Activated CD4-positive, CD25-positive, alpha-beta regulatory T cell (primary cell): ENCODE results near the gene ADGRV1.
"Not testable (repeated sequence)": the region's sequence is repeated elsewhere in the genome, so short reads cannot be mapped to it uniquely, and the experiment has no call there.

ENCODE experiments used
- DNase-seq, 4 experiments: peaks; one replicate each; lab custom pipeline; 2025; lab: John Stamatoyannopoulos, UW

Gene ADGRV1

DNA sequence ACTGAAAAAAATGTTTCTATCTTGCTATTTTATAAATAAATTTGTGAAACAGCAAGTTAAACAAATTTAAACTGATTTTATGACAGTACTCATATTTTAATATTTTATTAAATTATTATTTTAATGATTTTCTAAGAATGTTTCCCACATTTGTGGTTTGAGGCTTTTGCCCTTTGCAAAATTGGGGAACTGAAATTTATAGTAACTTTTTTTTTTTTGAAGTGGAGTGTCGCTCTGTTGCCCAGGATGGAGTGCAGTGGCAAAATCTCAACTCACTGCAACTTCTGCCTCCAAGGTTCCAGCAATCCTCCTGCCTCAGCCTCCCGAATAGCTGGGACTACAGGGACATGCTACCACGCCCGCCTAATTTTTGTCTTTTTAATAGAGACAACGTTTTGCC lies 7.2 kb upstream of the ADGRV1 start:
- no peak for DNase-seq

DNA sequence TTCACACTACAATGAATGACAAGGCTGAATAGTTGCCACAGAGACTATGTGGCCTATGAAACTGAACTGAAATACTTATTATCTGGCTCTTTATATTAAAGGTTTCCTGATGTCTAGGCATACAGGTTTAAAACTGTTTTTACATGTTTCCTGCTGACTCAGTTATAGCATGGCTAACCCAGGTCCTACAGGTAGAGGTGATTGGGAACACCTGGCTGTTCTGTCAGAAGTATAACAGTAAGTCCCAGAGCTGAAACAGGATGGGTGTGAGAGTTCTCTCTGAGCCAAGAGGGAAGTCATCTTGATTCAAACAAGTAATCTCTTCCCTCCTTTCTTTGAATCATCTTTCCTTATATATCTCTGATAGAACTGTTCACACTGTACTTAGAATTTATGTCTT lies 4.9 kb upstream of the ADGRV1 start:
- no peak for DNase-seq

DNA sequence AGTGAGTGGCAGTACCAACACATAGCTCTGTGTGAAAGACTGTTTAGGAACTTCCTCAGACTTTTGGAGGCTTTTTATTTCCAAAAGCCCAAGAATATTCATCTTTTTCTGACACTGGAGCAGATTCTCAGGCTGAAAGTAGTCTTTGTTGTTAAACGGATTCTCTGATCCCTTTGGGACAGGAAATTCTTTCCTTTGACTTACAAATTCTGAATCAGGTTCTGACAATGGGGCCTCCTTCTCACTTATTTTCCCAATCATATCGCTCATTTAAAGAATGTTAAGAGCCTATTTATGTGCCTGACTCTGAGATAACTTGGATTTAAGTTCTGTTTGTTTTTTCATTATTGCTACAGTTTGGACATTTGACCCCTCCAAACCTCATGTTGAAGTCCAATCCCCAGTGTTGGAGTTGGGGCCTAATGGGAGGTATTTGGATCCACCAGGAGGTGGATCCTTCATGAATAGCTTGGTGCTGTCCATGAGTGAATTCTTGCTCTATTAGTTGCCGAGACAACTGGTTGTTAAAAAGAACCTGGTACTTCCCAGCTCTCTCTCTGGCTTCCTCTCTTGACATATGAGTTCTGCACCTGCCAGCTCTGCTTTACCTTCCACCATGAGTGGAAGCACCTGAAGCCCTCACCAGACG lies 4.1 kb upstream of the ADGRV1 start:
- no peak for DNase-seq

DNA sequence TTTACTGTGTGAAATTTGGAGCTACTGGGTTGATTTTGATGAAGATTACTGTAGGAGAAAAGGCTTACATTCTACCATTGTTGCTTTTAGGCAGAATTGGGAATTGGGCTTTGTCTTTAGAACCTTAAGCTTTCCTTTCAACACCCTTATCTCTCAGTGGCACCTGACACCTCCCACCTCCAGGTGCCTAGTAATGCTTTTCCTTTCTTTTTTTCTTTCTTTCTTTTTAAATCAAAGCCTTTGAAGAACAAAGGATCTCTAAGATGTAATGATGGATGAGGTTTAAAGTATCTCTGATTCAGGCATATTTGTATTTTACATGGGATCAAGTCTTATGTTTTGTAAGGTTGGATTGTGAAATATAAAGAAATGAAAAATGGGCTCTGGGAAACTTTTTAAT lies 2.9 kb upstream of the ADGRV1 start:
- no peak for DNase-seq

DNA sequence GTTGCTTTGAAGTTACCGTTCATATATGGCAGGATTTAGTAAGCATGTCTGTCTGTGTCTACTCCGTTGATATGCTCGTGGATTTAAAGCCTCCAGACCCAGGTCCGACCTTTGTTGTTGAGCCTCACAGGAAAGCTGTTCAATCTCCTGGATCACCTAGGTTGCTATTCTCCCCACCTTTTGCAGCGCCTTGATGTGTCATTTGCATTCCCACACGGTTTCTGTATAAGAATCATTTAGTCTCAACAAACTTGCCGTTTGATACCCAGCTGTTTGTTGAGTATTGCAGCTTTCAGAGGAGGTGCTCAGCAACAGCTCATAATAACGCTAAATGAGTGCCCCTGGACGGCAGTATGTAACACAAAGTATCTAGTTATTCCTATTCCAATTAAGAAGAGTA lies 1.2 kb upstream of the ADGRV1 start:
- no peak for DNase-seq

DNA sequence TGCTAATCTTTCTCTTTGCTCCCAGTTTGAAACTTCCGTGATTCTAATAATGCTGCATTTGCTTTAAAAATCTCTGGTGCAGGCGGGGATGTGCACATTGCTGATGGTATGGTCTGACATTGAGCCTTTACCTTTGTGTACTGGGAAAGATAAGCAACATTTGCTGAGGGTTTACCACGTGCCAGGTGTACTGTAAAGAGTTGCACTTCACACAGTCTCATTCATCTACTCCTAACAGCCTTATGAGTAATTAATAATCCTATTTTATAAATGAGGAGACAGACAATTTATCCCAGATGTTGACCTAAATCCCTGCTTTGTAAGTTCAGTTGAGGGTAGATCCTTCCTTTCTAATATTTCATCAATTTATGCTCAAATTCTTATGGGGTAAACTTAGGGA lies 726 bp upstream of the ADGRV1 start:
- no peak for DNase-seq

DNA sequence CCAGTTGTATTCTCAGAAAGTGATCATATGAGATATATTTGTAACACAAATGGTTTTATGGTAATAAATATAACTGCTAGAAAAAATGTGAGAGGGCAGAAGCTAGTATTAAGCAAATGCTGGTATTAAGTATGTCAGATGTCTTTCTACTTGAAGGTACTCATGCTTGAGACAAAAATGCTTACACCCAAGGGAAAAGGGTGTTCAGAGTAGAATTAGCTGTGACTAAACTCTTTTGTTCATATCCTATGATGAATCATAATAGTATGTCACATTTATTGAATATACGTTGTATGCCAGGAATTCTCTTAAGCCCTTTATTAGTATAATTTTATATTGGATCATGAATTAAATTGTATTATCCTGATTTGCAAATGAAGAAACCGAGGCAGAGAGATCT lies 2.2 kb downstream of the ADGRV1 start:
- no peak for DNase-seq

DNA sequence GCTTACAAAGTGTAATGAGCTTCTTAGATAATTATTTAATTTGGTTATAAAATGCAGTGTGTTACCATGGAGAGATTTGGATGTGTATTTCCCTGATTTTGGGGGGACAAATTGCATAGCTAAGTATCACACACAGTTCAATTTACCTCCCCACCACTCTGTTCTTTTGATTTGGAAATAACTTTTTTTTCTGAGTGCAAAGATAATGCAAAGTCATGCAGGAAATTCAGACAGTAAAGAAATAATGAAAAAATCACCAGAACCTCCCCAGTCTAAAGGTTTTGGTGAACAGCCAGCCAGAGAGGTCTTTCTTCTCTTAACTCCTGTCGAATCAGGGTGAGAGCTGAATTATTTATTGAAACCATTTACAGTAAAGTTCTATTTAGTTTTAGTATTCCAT lies 3.2 kb downstream of the ADGRV1 start:
- DNase-seq, result no peak

DNA sequence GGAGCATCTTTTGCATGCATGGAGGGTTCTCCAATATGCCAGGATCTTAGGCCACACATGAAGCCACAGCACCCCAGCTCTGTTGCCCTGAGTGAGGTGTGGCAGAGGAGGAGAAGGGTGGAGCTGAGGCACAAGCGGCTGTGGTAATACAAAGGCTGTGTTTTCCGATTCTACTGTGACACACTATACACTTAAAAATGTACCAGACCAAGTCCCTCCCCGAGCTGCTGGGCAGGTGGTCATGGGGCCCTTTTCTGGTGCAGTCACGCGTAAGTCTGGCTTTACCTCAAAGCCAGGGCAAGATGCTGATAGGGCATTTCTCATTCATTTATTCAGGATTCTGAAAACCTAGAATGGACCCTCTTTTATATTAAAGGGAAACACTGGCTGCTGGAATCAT lies 3.7 kb downstream of the ADGRV1 start:
- DNase-seq, result no peak

DNA sequence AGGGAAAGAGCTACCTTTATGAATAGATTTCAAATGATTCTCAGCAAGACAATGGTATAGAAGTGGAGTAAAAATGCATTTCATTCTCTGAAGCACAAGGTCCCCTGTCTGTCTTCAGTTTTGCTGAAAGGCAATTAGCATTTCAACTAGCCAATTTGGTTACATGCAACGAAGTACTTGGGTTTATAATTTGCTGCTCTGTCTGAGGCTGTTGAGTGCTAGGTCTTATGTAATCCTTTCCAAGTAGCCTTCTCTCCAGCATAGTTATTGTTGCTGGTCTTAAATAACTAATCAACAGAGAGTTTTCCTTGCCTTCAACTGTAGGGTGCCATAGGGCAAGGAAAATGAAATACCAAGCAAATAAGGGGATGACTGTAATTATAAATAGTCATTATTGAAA lies 4.5 kb downstream of the ADGRV1 start:
- DNase-seq, result no peak

DNA sequence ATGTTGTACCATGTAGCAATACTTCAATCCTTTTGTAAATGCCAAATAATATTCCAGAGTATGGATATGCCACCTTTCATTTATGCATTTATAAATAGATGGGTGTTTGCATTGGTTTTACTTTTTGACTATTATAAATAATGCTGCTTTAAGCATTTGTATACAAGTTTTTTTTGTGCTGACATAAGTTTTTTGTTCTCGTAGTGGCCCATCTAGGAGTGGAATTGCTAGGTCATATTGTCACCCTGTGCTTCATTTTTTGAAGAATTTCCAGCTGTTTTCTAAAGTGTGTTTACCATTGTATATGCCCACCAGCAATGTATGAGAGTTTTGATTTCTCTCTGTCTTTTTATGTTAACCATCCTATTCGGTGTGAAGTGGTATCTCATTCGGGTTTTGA lies 6.9 kb downstream of the ADGRV1 start:
- DNase-seq, result no peak

DNA sequence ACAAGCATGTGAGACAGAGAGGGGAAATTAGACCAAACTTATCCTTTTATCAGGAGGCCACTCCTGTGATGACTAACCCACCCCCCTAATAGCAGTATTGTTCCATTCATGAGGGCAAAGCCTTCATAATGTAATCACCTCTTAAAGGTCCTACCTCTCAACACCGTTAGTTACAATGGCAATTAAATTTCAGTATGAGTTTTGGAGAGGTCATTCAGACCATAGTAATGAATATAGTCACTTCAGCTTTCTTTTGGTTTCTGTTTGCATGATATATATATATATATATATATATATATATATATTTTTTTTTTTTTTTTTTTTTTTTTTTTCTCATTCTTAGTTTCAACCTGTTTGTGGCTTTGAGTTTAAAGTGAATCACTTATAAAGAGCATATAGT lies 10.5 kb downstream of the ADGRV1 start:
- no peak for DNase-seq

DNA sequence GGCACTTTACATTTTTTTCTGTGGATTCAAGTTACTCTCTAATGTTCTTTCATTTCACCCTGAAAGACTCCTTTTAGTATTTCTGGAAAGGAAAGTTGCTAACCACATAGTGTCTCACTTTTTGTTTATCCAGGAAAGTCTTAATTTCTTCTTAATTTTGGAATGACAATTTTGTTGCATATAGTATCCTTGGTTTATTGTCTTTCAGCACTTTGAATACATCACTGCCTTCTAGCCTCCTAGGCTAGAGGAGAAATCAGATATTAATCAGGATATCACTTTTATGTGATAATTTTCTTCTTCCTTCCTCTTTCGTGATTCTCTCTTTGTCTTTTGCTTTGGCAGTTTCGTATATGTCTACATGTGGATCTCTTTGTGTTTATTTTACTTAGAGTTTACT lies 11.4 kb downstream of the ADGRV1 start:
- DNase-seq, result no peak

DNA sequence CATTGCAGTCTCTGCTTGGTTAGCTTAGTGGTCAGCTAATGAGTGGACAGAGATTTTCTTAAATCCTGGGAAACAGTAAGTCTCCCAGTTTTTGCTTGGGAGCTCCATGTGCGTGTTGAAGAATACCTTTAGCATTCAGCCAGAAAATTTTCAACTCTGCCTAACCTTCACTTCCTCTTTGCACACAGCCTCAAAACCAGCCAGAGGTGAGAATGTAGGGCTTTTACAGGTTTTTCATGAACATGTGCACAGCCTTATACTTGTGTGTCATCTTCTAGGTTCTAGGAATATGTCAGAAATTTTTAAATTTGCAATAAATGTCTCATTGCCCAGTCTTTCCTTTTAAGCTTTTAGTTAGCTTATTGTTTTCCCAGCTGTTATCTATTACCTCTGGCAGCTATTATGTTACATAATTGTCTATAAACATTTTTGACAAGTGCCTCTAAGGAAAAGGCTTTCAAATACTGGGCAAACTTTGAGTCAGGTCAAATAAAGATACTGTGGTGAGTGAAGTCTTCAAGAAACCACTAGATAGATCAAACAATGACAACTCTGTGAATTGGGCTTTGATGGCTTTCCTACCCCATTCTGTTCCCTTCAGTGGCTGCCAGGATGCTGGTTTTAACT lies 12.7 kb downstream of the ADGRV1 start:
- no peak for DNase-seq

DNA sequence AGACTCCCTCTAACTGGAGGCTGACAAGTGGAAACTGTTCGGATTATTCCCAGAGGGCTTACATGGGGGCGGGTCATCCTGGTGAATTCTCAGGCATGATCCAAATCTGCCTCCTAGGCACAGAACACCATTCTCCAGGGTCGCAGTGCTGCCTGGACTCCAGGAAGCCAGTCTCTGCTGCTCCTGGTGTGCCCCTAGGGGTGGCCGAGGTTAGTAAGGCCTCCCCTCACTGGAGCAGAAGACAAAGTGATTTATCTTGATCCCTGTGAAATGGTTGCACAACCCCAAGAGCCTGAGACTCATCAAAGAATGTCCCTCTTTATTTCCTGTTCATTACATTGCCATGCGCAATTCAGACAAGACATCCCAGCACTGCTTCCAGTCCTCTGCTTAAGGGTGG lies 17.1 kb downstream of the ADGRV1 start:
- no peak for DNase-seq

DNA sequence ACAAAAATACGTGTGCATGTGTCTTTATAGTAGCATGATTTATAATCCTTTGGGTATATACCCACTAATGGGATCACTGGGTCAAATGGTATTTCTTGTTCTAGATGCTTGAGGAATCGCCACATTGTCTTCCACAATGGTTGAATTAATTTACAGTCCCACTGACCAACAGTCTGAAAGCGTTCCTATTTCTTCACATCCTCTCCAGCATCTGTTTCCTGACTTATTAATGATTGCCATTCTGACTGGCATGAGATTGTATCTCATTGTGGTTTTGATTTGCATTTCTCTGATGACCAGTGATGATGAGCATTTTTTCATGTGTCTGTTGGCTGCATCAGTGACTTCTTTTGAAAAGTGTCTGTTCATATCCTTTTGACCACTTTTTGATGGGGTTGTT lies 18.0 kb downstream of the ADGRV1 start:
- DNase-seq, result not testable (repeated sequence)

DNA sequence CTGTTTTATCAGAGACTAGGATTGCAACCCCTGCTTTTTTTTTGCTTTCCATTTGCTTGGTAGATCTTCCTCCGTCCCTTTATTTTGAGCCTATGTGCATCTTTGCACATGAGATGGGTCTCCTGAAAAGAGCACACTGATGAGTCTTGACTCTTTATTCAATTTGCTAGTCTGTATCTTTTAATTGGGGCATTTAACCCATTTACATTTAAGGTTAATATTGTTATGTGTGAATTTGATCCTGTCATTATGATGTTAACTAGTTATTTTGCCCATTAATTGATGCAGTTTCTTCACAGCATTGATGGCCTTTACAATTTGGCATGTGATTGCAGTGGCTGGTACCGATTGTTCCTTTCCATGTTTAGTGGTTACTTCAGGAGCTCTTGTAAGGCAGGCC lies 21.3 kb downstream of the ADGRV1 start:
- DNase-seq, result not testable (repeated sequence)

DNA sequence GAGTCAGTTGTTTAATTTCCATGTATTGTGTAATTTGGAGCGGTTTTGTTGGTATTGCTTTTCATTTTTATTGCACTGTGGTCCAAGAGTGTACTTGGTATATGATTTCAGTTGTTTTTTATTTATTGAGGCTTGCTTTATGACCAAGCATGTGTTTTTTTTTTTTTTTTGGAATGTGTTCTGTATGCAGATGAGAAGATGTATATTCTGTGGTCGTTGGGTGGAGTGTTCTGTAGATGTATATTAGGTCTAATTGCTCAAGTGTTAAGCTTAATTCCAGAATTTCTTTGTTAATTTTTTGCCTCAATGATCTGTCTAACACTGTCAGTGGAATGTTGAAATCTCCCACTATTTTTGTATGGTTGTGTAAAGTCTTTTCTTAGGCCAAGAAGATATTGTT lies 23.4 kb downstream of the ADGRV1 start:
- DNase-seq, result no peak

DNA sequence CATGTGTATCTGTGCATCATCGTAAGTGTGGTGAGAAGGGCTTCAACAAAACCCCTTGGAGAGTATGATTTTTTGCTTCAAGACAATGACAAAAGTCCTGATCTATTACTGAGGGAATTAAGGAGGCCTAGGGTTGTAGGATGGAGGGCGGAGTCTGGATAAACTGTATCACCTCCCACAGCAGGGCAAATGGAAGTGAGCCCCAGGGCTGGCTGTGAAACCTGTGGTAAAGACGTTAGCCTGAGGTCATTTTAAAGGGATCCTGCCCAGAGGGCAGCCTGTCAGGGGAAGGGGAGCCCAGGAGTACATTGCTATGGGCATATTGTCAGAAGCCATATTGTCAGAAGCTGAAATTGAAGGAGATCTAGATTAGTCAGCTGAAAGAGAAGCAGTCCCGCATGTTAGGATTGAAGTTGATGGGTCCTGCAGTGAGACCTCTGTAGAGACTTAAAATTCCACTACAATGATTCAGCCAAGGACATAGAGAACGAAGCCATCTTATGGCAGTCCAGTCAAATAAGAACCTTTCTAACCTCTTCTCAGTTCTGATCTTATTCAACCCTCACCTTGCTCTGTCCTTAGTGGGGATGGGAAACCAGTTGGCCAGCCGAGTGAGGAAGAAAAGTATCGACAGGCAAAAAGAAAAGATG lies 26.9 kb downstream of the ADGRV1 start:
- DNase-seq, result no peak

DNA sequence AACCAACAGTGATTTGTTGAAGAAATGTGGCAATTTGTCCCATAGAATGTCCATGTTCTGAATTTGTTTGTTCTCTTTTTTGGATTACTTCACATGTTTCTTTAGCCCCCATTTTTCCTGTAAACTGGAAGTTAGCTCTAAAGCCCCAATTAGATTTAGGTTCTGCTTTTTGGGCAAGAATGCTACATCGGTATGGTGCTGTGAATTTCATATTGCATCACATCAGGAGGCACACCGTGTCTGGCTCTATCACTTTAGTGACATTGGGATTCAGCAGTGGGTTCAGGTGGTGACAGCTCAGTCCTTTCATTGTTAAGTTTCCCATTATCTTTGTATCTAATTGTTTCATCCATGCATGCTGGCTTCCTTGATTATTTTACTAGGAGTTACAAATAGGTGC lies 27.9 kb downstream of the ADGRV1 start:
- DNase-seq, result no peak

DNA sequence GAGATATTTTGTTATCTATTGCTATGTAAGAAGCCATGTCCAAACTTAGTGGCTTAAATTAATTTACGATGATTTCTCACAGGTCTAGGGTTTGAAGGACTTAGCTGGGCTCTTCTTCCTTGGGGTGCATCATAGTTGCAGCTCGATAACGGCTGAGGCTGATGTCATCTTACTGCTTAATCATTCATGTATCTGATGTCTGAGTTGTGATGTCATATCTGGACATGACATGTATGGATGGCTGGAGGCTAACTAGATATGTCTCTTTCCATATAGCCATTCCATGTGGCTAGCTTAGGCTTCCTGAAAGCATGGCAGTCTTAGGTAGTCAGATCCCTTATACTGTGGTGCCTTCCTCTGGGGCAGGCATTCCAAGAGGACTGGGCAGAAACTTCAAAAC lies 31.6 kb downstream of the ADGRV1 start:
- DNase-seq, result no peak

DNA sequence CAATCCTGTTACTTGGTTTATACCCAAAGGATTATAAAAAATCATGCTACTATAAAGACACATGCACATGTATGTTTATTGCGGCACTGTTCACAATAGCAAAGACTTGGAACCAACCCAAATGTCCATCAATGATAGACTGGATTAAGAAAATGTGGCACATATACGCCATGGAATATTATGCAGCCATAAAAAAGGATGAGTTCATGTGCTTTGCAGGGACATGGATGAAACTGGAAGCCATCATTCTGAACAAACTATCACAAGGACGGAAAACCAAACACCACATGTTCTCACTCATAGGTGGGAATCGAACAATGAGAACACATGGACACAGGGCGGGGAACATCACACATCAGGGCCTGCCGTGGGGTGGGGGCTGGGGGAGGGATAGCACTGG lies 34.5 kb downstream of the ADGRV1 start:
- not testable (repeated sequence) for DNase-seq

DNA sequence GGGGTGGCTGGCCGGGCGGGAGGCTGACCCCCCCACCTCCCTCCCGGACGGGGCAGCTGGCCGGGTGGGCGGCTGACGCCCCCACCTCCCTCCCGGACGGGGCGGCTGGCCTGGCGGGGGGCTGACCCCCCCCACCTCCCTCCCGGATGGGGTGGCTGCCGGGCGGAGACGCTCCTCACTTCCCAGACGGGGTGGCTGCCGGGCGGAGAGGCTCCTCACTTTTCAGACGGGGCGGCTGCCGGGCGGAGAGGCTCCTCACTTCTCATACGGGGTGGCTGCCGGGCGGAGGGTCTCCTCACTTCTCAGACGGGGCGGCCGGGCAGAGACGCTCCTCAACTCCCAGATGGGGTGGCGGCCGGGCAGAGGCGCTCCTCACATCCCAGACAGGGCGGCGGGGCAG lies 37.2 kb downstream of the ADGRV1 start:
- not testable (repeated sequence) for DNase-seq

DNA sequence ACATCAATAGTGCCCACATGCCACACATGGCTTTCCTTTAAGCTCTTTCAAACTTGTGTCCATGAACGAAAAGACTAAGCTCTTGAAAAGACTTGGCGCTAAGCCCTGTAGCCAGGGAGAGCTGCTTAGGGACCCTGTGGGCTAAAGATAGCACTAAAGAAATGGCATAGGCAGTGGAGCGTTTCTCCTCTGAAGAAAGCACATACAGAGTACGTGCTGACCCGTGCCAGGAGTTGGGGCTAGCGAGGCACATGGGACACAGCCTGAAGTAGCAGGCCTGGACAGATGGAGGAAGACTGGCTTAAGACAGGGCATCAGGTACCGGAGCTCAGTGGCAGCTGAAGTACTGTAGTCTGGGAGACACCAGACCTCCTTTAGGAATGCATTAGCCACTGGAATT lies 39.7 kb downstream of the ADGRV1 start:
- no peak for DNase-seq
